GM23338 (cell line): Measurements from ENCODE around the gene SIGLEC15. TPM values are rescaled to one million over a fixed set of nuclear protein-coding genes. Genes with fewer than 3 reads are reported as not detected.

Source experiments
- ATAC-seq: fragments of 200-7000 bp; cut with Tn5 transposase; 3 replicates; pipeline ENCODE4 v1.9.1; 2020
- DNase-seq: peaks from one replicate; pipeline ENCODE4 v3.0.0-alpha.2; 2015; ENCODE audit warnings: low spot score
- H2AFZ ChIP-seq: fragments of 200-600 bp; sonication (generic); 2 replicates; pipeline ENCODE4 v1.8.0; 2016; ENCODE audit warnings: antibody characterized with exemption, mild to moderate bottlenecking, moderate library complexity
- H3F3A ChIP-seq: fragments of 200-600 bp; sonication (generic); replicated peaks from 2 replicates; pipeline ENCODE4 v1.8.0; 2017; ENCODE audit warnings: antibody characterized with exemption, mixed run types, low read depth
- H3K27ac ChIP-seq: fragments of 200-600 bp; sonication (generic); 2 replicates; pipeline ENCODE4 v1.6.1; 2016; ENCODE audit warnings: low read depth
- H3K27me3 ChIP-seq: fragments of 200-600 bp; sonication (generic); 2 replicates; pipeline ENCODE4 v1.8.0; 2016; ENCODE audit warnings: mild to moderate bottlenecking, mixed run types, moderate library complexity; ENCODE audit not compliant: insufficient read depth
- H3K36me3 ChIP-seq: fragments of 200-600 bp; sonication (generic); 2 replicates; pipeline ENCODE4 v1.8.0; 2016; ENCODE audit warnings: mild to moderate bottlenecking; ENCODE audit not compliant: insufficient read depth
- H3K4me1 ChIP-seq: fragments of 200-600 bp; sonication (generic); 2 replicates; pipeline ENCODE4 v1.8.0; 2016; ENCODE audit warnings: mild to moderate bottlenecking, moderate library complexity; ENCODE audit not compliant: insufficient read depth
- H3K4me2 ChIP-seq: fragments of 200-600 bp; sonication (generic); 2 replicates; pipeline ENCODE4 v1.7.1; 2017; ENCODE audit warnings: mixed run types
- H3K4me3 ChIP-seq: fragments of 200-600 bp; sonication (generic); 2 replicates; pipeline ENCODE4 v1.6.1; 2016; ENCODE audit warnings: mixed run types
- H3K79me2 ChIP-seq: fragments of 200-600 bp; sonication (generic); replicated peaks from 2 replicates; pipeline ENCODE4 v1.8.0; 2017; ENCODE audit warnings: mild to moderate bottlenecking; ENCODE audit not compliant: insufficient read depth
- H3K9me2 ChIP-seq: fragments of 200-600 bp; sonication (generic); 2 replicates; pipeline ENCODE4 v1.8.0; 2017; ENCODE audit not compliant: insufficient read depth
- H4K20me1 ChIP-seq: fragments of 200-600 bp; sonication (generic); replicated peaks from 2 replicates; pipeline ENCODE4 v1.8.0; 2017; ENCODE audit warnings: mild to moderate bottlenecking; ENCODE audit not compliant: insufficient read depth
- H3K27ac Mint-ChIP-seq: 2 replicates; pipeline ENCODE4 v1.8.0; 2020; ENCODE audit warnings: inconsistent platforms, mild to moderate bottlenecking, moderate library complexity, mixed read lengths
- H3K27me3 Mint-ChIP-seq: 3 replicates; pipeline ENCODE4 v1.8.0; 2022; ENCODE audit warnings: low read depth, mild to moderate bottlenecking, moderate library complexity, mixed read lengths, inconsistent platforms; ENCODE audit not compliant: insufficient read depth, poor library complexity
- H3K36me3 Mint-ChIP-seq: 3 replicates; pipeline ENCODE4 v1.8.0; 2021; ENCODE audit warnings: low read depth, mild to moderate bottlenecking, inconsistent platforms, moderate library complexity, mixed read lengths
- H3K4me1 Mint-ChIP-seq: 3 replicates; pipeline ENCODE4 v1.8.0; 2020; ENCODE audit warnings: mild to moderate bottlenecking, inconsistent platforms, mixed read lengths
- H3K4me3 Mint-ChIP-seq: 3 replicates; pipeline ENCODE4 v1.8.0; 2021; ENCODE audit warnings: moderate library complexity, mild to moderate bottlenecking, inconsistent platforms, mixed read lengths
- H3K9me3 Mint-ChIP-seq: 3 replicates; pipeline ENCODE4 v1.8.0; 2020; ENCODE audit warnings: moderate library complexity, mild to moderate bottlenecking, inconsistent platforms, mixed read lengths
- ETS1 ChIP-seq: IDR thresholded peaks from 2 replicates; pipeline ENCODE4 v1.6.1; 2016; ENCODE audit warnings: antibody characterized with exemption
- JUNB ChIP-seq: IDR thresholded peaks from one replicate; pipeline ENCODE4 v1.6.1; 2016; ENCODE audit warnings: antibody characterized with exemption; ENCODE audit not compliant: unreplicated experiment
- POLR2AphosphoS5 ChIP-seq: IDR thresholded peaks from 2 replicates; pipeline ENCODE4 v1.6.1; 2016; ENCODE audit warnings: antibody characterized with exemption, low read depth
- REST ChIP-seq: IDR thresholded peaks from one replicate; pipeline ENCODE4 v1.6.1; 2018; ENCODE audit warnings: antibody characterized with exemption; ENCODE audit not compliant: unreplicated experiment
- ZNF462 ChIP-seq: fragments of 250-450 bp; sonication (Bioruptor Pico); IDR thresholded peaks from 2 replicates; pipeline ENCODE4 v1.5.0; 2020; ENCODE audit warnings: mild to moderate bottlenecking, moderate library complexity
- polyA plus RNA-seq: library from polyadenylated mRNA; unstranded; fragments of >200 nt; fragmentation: Nextera tagmentation; extraction: Ambion mirVana; gene quantifications from 2 replicates; pipeline ENCODE4 v1.2.1, GENCODE V29; 2016
- total RNA-seq: library from RNA; depleted of rRNA; stranded (reverse); fragments of >200 nt; shearing (Covaris generic); gene quantifications from 2 replicates; pipeline ENCODE4 v1.2.3, GENCODE V29; 2014

SIGLEC15 gene
- total and polyA plus RNA-seq, 2 experiments from 2014 or later: 0.29 TPM; not detected in 1

- no peaks in the 10 kb centered on the region; the same call in 2 of the 3 replicates for H3K36me3 Mint-ChIP-seq
- Histone ChIP-seq H4K20me1 (no peaks in the 10 kb centered on the region), H3F3A (no peaks in the 10 kb centered on the region), H3K9me2 (peaks cover 4% of the 10 kb centered on the region; the same call in 1 of the 2 replicates), H3K36me3 (no peaks in the 10 kb centered on the region), H2AFZ (peak overlapping the region; percentile 47; the same call in 1 of the 2 replicates), H3K4me1 (peaks cover 6% of the 10 kb centered on the region), H3K79me2 (no peaks in the 10 kb centered on the region), H3K4me2 (no peak overlapping the region), H3K4me3 (no peak overlapping the region), H3K27me3 (no peaks in the 10 kb centered on the region), H3K27ac (no peak overlapping the region)
- TF ChIP-seq POLR2AphosphoS5 (no peak), JUNB (no peak), ZNF462 (CRISPR knock-in tag) (no peak), ETS1 (no peak), REST (no peak)
- no peak overlapping the region for H3K4me3 Mint-ChIP-seq
- H3K27ac Mint-ChIP-seq: no peak overlapping the region
- DNase-seq (no peak), ATAC-seq (no peak)
- peaks cover 12% of the 10 kb centered on the region for H3K4me1 Mint-ChIP-seq
- peaks cover 8% of the 10 kb centered on the region for H3K27me3 Mint-ChIP-seq
- no peaks in the 10 kb centered on the region; the same call in 2 of the 3 replicates for H3K9me3 Mint-ChIP-seq
These were observed 38.5 kb upstream of the SIGLEC15 start for GRCh38 chr18:45786941-45787340.
